ENCODE measurements around the gene ERC2.

GRCh38 chr3:55498520-55498919 lies 969.7 kb downstream of the ERC2 start:
- TF ChIP-seq EP300 (IDR thresholded peaks at IDR 0.05) (no peak), POLR2A (IDR thresholded peaks at IDR 0.05) (no peak)
